IMR-90 (cell line): ENCODE results near the gene NR2F2. TPM values are rescaled to one million over a fixed set of nuclear protein-coding genes. Genes with fewer than 3 reads are reported as not detected.

Experiments
- ATAC-seq: fragments of 200-7000 bp; cut with Tn5 transposase; 2 replicates; pipeline ENCODE4 v1.9.1; 2020; ENCODE audit warnings: low read depth, mild to moderate bottlenecking, moderate library complexity
- BruUV-seq: library from RNA; stranded (reverse); fragments of 400-500 nt; replicated peaks from 2 replicates; lab custom pipeline; 2021; lab: Mats Ljungman, UMichigan
- CTCF ChIA-PET: fragments of 300-600 bp; formaldehyde crosslinking; extraction: SDS; loops from one replicate; lab custom pipeline; 2021; ENCODE audit warnings: antibody characterized with exemption; lab: Yijun Ruan, JAX
- POLR2A ChIA-PET: fragments of 300-600 bp; sonication (Branson Sonifier 250); formaldehyde crosslinking; loops from one replicate; lab custom pipeline; 2022; ENCODE audit warnings: antibody characterized with exemption; ENCODE audit not compliant: unreplicated experiment; lab: Charles Lee
- DNase-seq: peaks from one replicate; pipeline ENCODE4 v3.0.0; 2013
- H2AFZ ChIP-seq: replicated peaks from 2 replicates; pipeline ENCODE3; 2013; ENCODE audit warnings: low read length, mild to moderate bottlenecking; ENCODE audit not compliant: poor library complexity
- H2AK5ac ChIP-seq: 2 replicates; pipeline ENCODE4 v1.6.1; 2013; ENCODE audit warnings: low read depth, low read length, inconsistent platforms
- H2AK9ac ChIP-seq: replicated peaks from 2 replicates; pipeline ENCODE3; 2013; ENCODE audit warnings: mild to moderate bottlenecking, low read depth, low read length, moderate library complexity; ENCODE audit not compliant: poor library complexity
- H2BK120ac ChIP-seq: 2 replicates; pipeline ENCODE4 v1.6.1; 2013; ENCODE audit warnings: low read depth, low read length, inconsistent platforms
- H2BK15ac ChIP-seq: 3 replicates; pipeline ENCODE4 v1.6.1; 2013; ENCODE audit warnings: low read depth, low read length, inconsistent platforms
- H2BK20ac ChIP-seq: 2 replicates; pipeline ENCODE4 v1.6.1; 2013; ENCODE audit warnings: low read depth, mild to moderate bottlenecking, inconsistent platforms, low read length, moderate library complexity
- H2BK5ac ChIP-seq: 2 replicates; pipeline ENCODE4 v1.6.1; 2013; ENCODE audit warnings: mild to moderate bottlenecking, low read depth, low read length, inconsistent platforms; ENCODE audit not compliant: poor library complexity, severe bottlenecking
- H3K14ac ChIP-seq: replicated peaks from 2 replicates; pipeline ENCODE4 v1.6.1; 2013; ENCODE audit warnings: low read depth, low read length, inconsistent platforms
- H3K18ac ChIP-seq: 2 replicates; pipeline ENCODE4 v1.6.1; 2013; ENCODE audit warnings: low read depth, low read length, control low read depth
- H3K23ac ChIP-seq: 2 replicates; pipeline ENCODE4 v1.6.1; 2013; ENCODE audit warnings: low read depth, low read length, inconsistent platforms
- H3K27ac ChIP-seq: 2 replicates; pipeline ENCODE4 v1.5.1; 2013; ENCODE audit warnings: mild to moderate bottlenecking, control low read depth, low read length; ENCODE audit not compliant: insufficient read depth
- H3K27me3 ChIP-seq: 2 replicates; pipeline ENCODE4 v1.6.1; 2013; ENCODE audit warnings: low read length; ENCODE audit not compliant: control insufficient read depth, insufficient read depth
- H3K36me3 ChIP-seq: 2 replicates; pipeline ENCODE4 v1.6.1; 2013; ENCODE audit warnings: low read length, mixed read lengths; ENCODE audit not compliant: control insufficient read depth, insufficient read depth
- H3K4ac ChIP-seq: 2 replicates; pipeline ENCODE4 v1.6.1; 2013; ENCODE audit warnings: low read depth, low read length, inconsistent platforms
- H3K4me1 ChIP-seq: 2 replicates; pipeline ENCODE4 v1.6.1; 2013; ENCODE audit warnings: low read length, mixed read lengths; ENCODE audit not compliant: control insufficient read depth, insufficient read depth
- H3K4me2 ChIP-seq: 2 replicates; pipeline ENCODE4 v1.6.1; 2013; ENCODE audit warnings: low read depth, mild to moderate bottlenecking, control low read depth, low read length, moderate library complexity
- H3K4me3 ChIP-seq: 2 replicates; pipeline ENCODE4 v1.5.1; 2013; ENCODE audit warnings: low read depth, mild to moderate bottlenecking, control low read depth, low read length, moderate library complexity; ENCODE audit not compliant: insufficient read depth
- H3K56ac ChIP-seq: 2 replicates; pipeline ENCODE4 v1.6.1; 2013; ENCODE audit warnings: low read length, inconsistent platforms; ENCODE audit not compliant: insufficient read depth; ENCODE audit errors: extremely low read depth
- H3K79me1 ChIP-seq, 2 experiments: 2 replicates each; pipeline ENCODE4 v1.6.1; 2013; ENCODE audit warnings: low read length in 2 of 2, inconsistent platforms in 1 of 2, low read depth in 1 of 2
- H3K9ac ChIP-seq: 2 replicates; pipeline ENCODE4 v1.6.1; 2013; ENCODE audit warnings: low read depth, low read length, control low read depth
- H3K9me1 ChIP-seq: 2 replicates; pipeline ENCODE4 v1.6.1; 2013; ENCODE audit warnings: low read length, inconsistent platforms; ENCODE audit not compliant: insufficient read depth
- H3K9me3 ChIP-seq: 2 replicates; pipeline ENCODE4 v1.6.1; 2013; ENCODE audit warnings: low read length; ENCODE audit not compliant: control insufficient read depth, insufficient read depth
- H4K20me1 ChIP-seq: 2 replicates; pipeline ENCODE4 v1.6.1; 2013; ENCODE audit warnings: low read length, inconsistent platforms; ENCODE audit not compliant: insufficient read depth
- H4K5ac ChIP-seq: 2 replicates; pipeline ENCODE4 v1.6.1; 2013; ENCODE audit warnings: mild to moderate bottlenecking, low read depth, low read length, control low read depth
- H4K8ac ChIP-seq, 2 experiments: 2 replicates each; pipeline ENCODE4 v1.6.1; 2013; ENCODE audit warnings: low read depth in 2 of 2, low read length in 2 of 2, control low read depth in 1 of 2, inconsistent platforms in 1 of 2
- H4K91ac ChIP-seq: 2 replicates; pipeline ENCODE4 v1.6.1; 2013; ENCODE audit warnings: low read depth, low read length, inconsistent platforms; ENCODE audit not compliant: insufficient read depth
- BHLHE40 ChIP-seq: fragments of 150-350 bp; IDR thresholded peaks from 2 replicates; pipeline ENCODE4 v1.6.1; 2016; ENCODE audit warnings: mild to moderate bottlenecking, low read depth, low read length
- WGBS, 2 experiments: methylation state at CpG; one replicate each; pipeline versions ENCODE4 v1.1.5 to v1.1.7; 2013; ENCODE audit warnings: missing lambda C conversion rate in 2 of 2; ENCODE audit not compliant: insufficient read length in 1 of 2; ENCODE audit errors: extremely low coverage in 2 of 2; 5-methylcytosine and 5-hydroxymethylcytosine counted together
- dilution Hi-C: fragments of 300-500 bp; cut with HindIII; formaldehyde crosslinking; loops from one replicate; pipeline ENCODE4 v1.14.3; 2018; ENCODE audit warnings: low sequenced_read_pairs; ENCODE audit not compliant: unreplicated experiment
- in situ Hi-C: fragments of 300-500 bp; cut with MboI; formaldehyde crosslinking; loops from 3 replicates; pipeline ENCODE4 v1.14.3; 2019; ENCODE audit warnings: low sequenced_read_pairs, inconsistent platforms, mixed read lengths
- intact Hi-C: fragments of 100-400 bp; cut with micrococcal nuclease; formaldehyde crosslinking; loops from 2 replicates; pipeline ENCODE4 v1.10.0; 2022
- polyA plus RNA-seq, 3 experiments: library from polyadenylated mRNA; depleted of rRNA; stranded (reverse); fragments of >200 nt; gene quantifications; 2 replicates each; pipeline ENCODE4 v1.2.3, GENCODE V29; 2012; ENCODE audit warnings: low replicate concordance in 1 of 3
- total RNA-seq: library from RNA; depleted of rRNA; stranded (reverse); fragments of >200 nt; gene quantifications from 2 replicates; pipeline ENCODE4 v1.2.3, GENCODE V29; 2012
- TF ChIP-seq, protein P1 (sequence below): fragments of 150-350 bp; IDR thresholded peaks from 2 replicates; pipeline ENCODE4 v1.6.1; 2017; ENCODE audit warnings: mild to moderate bottlenecking, antibody characterized with exemption, low read length, low read depth

Gene NR2F2
- total and polyA plus RNA-seq, 2 of the 4 experiments (the other 2 are of a cell fraction): 20.3 to 161 TPM

DNA sequence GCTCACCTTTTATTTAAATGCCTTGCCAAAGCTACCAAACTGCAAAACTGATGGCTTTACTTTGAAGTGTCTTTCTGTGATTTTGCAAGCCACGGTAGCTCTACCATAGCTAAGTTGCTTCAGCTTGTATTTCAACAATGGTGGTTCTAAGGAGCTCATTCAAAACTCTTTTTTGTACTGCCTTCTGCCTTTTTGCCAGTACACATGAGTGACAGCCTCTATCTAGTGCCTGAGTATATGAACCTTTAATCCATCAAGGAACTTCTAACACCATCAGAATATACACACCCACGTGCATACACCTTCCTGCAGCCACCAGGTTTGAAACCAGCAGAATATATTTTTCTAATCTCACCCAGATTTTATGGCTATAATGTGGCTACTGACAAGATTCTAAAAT lies 10.4 kb upstream of the NR2F2 start:
- Histone ChIP-seq H3K9ac (no peak overlapping the region), H2BK15ac (no peak overlapping the region), H2BK5ac (no peak overlapping the region), H3K27ac (no peak overlapping the region), H3K4ac (no peak overlapping the region), H3K18ac (no peak overlapping the region), H2AK9ac (no peak overlapping the region), H3K23ac (no peak overlapping the region), H2BK120ac (no peak overlapping the region), H3K27me3 (no peaks in the 10 kb centered on the region), H3K4me2 (no peak overlapping the region), H4K5ac (no peak overlapping the region), H3K9me3 (no peaks in the 10 kb centered on the region), H3K56ac (no peak overlapping the region), H3K9me1 (no peaks in the 10 kb centered on the region), H4K91ac (no peak overlapping the region), H2BK20ac (no peak overlapping the region), H4K8ac (no peak overlapping the region), H3K79me1 (peaks cover 8 to 39% of the 10 kb centered on the region in 2 experiments), H3K14ac (no peak overlapping the region), H3K4me3 (no peak overlapping the region), H2AK5ac (no peak overlapping the region), H3K4me1 (peaks cover 13% of the 10 kb centered on the region), H2AFZ (no peak overlapping the region), H4K20me1 (no peaks in the 10 kb centered on the region), H3K36me3 (0 out of 2 replicates have a peak, but pooled peaks cover 2% of the 10 kb centered on the region)
- BruUV-seq: no TSS peak
- POLR2A ChIA-PET: no interaction called here
- DNase-seq (no peak), ATAC-seq (no peak)
- in situ Hi-C loops: no loop called here
- TF ChIP-seq, protein P1, sequence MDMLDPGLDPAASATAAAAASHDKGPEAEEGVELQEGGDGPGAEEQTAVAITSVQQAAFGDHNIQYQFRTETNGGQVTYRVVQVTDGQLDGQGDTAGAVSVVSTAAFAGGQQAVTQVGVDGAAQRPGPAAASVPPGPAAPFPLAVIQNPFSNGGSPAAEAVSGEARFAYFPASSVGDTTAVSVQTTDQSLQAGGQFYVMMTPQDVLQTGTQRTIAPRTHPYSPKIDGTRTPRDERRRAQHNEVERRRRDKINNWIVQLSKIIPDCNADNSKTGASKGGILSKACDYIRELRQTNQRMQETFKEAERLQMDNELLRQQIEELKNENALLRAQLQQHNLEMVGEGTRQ: no peak
- TF ChIP-seq BHLHE40: no peak
- CTCF ChIA-PET: interaction anchor here (0.6 to 0.7 kb wide), 7 partner anchors 10 to 1609 kb away, joined by 3 to 5 read pairs (median 3); no protein-coding TSS in a partner anchor
- dilution Hi-C loops: no loop called here
- intact Hi-C loops: loop anchor here (10.0 kb wide), 3 partner anchors 465 to 665 kb away; no protein-coding TSS in a partner anchor
- WGBS, 2 experiments: 100% methylated on average over 1 of the region's 2 CpGs; no CpG with 5 or more reads in 1 of the 2 experiments
